Activated CD4-positive, alpha-beta memory T cell treated with anti-CD3 and anti-CD28 coated beads for 36 hours (primary cell): ENCODE results near the gene SLC39A11. TPM values are rescaled to one million over a fixed set of nuclear protein-coding genes. Genes with fewer than 3 reads are reported as not detected.

Source experiments
- CTCF ChIA-PET: fragments of 350-600 bp; sonication (Branson Sonifier 250); formaldehyde crosslinking; loops from one replicate; lab custom pipeline; 2021; ENCODE audit warnings: antibody characterized with exemption, inconsistent platforms; lab: Charles Lee
- POLR2A ChIA-PET: fragments of 350-600 bp; sonication (Branson Sonifier 250); formaldehyde crosslinking; loops from one replicate; lab custom pipeline; 2021; ENCODE audit warnings: antibody characterized with exemption; lab: Charles Lee
- DNase-seq: peaks from one replicate; pipeline ENCODE4 v3.0.0-alpha.2; 2020
- H3K27ac Mint-ChIP-seq: one replicate; pipeline ENCODE4 v1.8.0; 2021; ENCODE audit warnings: mixed read lengths
- H3K27me3 Mint-ChIP-seq: one replicate; pipeline ENCODE4 v1.8.0; 2021; ENCODE audit warnings: mixed read lengths
- H3K36me3 Mint-ChIP-seq: one replicate; pipeline ENCODE4 v1.8.0; 2021; ENCODE audit warnings: mixed read lengths
- H3K4me1 Mint-ChIP-seq: one replicate; pipeline ENCODE4 v1.8.0; 2021; ENCODE audit warnings: low read depth, mixed read lengths
- H3K4me3 Mint-ChIP-seq: one replicate; pipeline ENCODE4 v1.8.0; 2021; ENCODE audit warnings: mild to moderate bottlenecking, mixed read lengths
- H3K9me3 Mint-ChIP-seq: one replicate; pipeline ENCODE4 v1.8.0; 2021; ENCODE audit warnings: mixed read lengths
- intact Hi-C: fragments of 100-400 bp; cut with micrococcal nuclease; formaldehyde crosslinking; loops from one replicate; pipeline ENCODE4 v1.15.1; 2023
- total RNA-seq, 2 experiments: library from RNA; stranded (reverse); gene quantifications; one replicate each; pipeline ENCODE4 v1.2.3, GENCODE V29; 2021

Gene SLC39A11
- total RNA-seq, 2 experiments from 2014 or later = 14.9 to 15.2 TPM

GRCh38 chr17:73126716-73127473 lies 34.4 kb upstream of the SLC39A11 start:
- DNase-seq = no peak
- Mint-ChIP-seq H3K4me3 (no peak overlapping the region), H3K36me3 (no peaks in the 10 kb centered on the region), H3K4me1 (no peaks in the 10 kb centered on the region), H3K27ac (no peak overlapping the region), H3K9me3 (no peaks in the 10 kb centered on the region), H3K27me3 (peaks cover 3% of the 10 kb centered on the region)
- CTCF ChIA-PET = interaction anchor here (1.0 kb wide), 1 partner anchor 30 kb away, joined by 3 read pairs; no protein-coding TSS in a partner anchor
- POLR2A ChIA-PET = no interaction called here
- intact Hi-C loops = no loop called here

- intact Hi-C loops = no loop called here
- Mint-ChIP-seq H3K4me3 (no peak overlapping the region), H3K36me3 (no peaks in the 10 kb centered on the region), H3K27ac (no peak overlapping the region), H3K9me3 (no peaks in the 10 kb centered on the region), H3K4me1 (no peaks in the 10 kb centered on the region), H3K27me3 (peaks cover under 1% of the 10 kb centered on the region)
- ChIA-PET CTCF (no interaction called here), POLR2A (no interaction called here)
- DNase-seq = no peak
These were observed 31.3 kb upstream of the SLC39A11 start for GRCh38 chr17:73123606-73124320.

- Mint-ChIP-seq H3K27me3 (no peaks in the 10 kb centered on the region), H3K36me3 (no peaks in the 10 kb centered on the region), H3K4me1 (no peaks in the 10 kb centered on the region), H3K9me3 (no peaks in the 10 kb centered on the region), H3K4me3 (no peak overlapping the region), H3K27ac (no peak overlapping the region)
- POLR2A ChIA-PET = no interaction called here
- CTCF ChIA-PET = no interaction called here
- intact Hi-C loops = no loop called here
- DNase-seq = no peak
These were observed 30.6 kb upstream of the SLC39A11 start for GRCh38 chr17:73122953-73123605.

- Mint-ChIP-seq H3K4me3 (no peak overlapping the region), H3K36me3 (no peaks in the 10 kb centered on the region), H3K27ac (no peak overlapping the region), H3K9me3 (no peaks in the 10 kb centered on the region), H3K27me3 (no peaks in the 10 kb centered on the region), H3K4me1 (no peaks in the 10 kb centered on the region)
- POLR2A ChIA-PET = no interaction called here
- CTCF ChIA-PET = interaction anchor here (0.6 kb wide), 1 partner anchor 396 kb away, joined by 3 read pairs; no protein-coding TSS in a partner anchor
- intact Hi-C loops = no loop called here
- no peak for DNase-seq
These were observed 29.0 kb upstream of the SLC39A11 start for GRCh38 chr17:73121506-73121905.

- H3K36me3 Mint-ChIP-seq = no peaks in the 10 kb centered on the region
- H3K27ac Mint-ChIP-seq = no peak overlapping the region
- H3K4me3 Mint-ChIP-seq = no peak overlapping the region
- DNase-seq = no peak
- POLR2A ChIA-PET = no interaction called here
- CTCF ChIA-PET = no interaction called here
- intact Hi-C loops = no loop called here
- H3K4me1 Mint-ChIP-seq = no peaks in the 10 kb centered on the region
- peaks cover 2% of the 10 kb centered on the region for H3K9me3 Mint-ChIP-seq
- H3K27me3 Mint-ChIP-seq = no peaks in the 10 kb centered on the region
These were observed 27.1 kb upstream of the SLC39A11 start for GRCh38 chr17:73119631-73120030.

GRCh38 chr17:73118951-73119391 lies 26.5 kb upstream of the SLC39A11 start:
- ChIA-PET CTCF (no interaction called here), POLR2A (no interaction called here)
- no peaks in the 10 kb centered on the region for H3K36me3 Mint-ChIP-seq
- no peak overlapping the region for H3K4me3 Mint-ChIP-seq
- H3K9me3 Mint-ChIP-seq = peaks cover 2% of the 10 kb centered on the region
- intact Hi-C loops = no loop called here
- H3K27ac Mint-ChIP-seq = no peak overlapping the region
- DNase-seq = no peak
- H3K27me3 Mint-ChIP-seq = no peaks in the 10 kb centered on the region
- H3K4me1 Mint-ChIP-seq = no peaks in the 10 kb centered on the region

- H3K27ac Mint-ChIP-seq = no peak overlapping the region
- H3K36me3 Mint-ChIP-seq = no peaks in the 10 kb centered on the region
- H3K9me3 Mint-ChIP-seq = peaks cover 2% of the 10 kb centered on the region
- H3K4me3 Mint-ChIP-seq = no peak overlapping the region
- DNase-seq = no peak
- no peaks in the 10 kb centered on the region for H3K4me1 Mint-ChIP-seq
- ChIA-PET POLR2A (no interaction called here), CTCF (no interaction called here)
- no peaks in the 10 kb centered on the region for H3K27me3 Mint-ChIP-seq
- intact Hi-C loops = no loop called here
These were observed 25.7 kb upstream of the SLC39A11 start for GRCh38 chr17:73118139-73118538.

- Mint-ChIP-seq H3K36me3 (no peaks in the 10 kb centered on the region), H3K9me3 (peaks cover 2% of the 10 kb centered on the region), H3K27ac (no peak overlapping the region), H3K4me3 (no peak overlapping the region), H3K4me1 (no peaks in the 10 kb centered on the region), H3K27me3 (no peaks in the 10 kb centered on the region)
- POLR2A ChIA-PET = no interaction called here
- DNase-seq = no peak
- CTCF ChIA-PET = no interaction called here
- intact Hi-C loops = no loop called here
These were observed 19.8 kb upstream of the SLC39A11 start for GRCh38 chr17:73112246-73112645.

GRCh38 chr17:73111386-73111785 lies 18.9 kb upstream of the SLC39A11 start:
- H3K9me3 Mint-ChIP-seq = peaks cover 2% of the 10 kb centered on the region
- H3K4me1 Mint-ChIP-seq = no peaks in the 10 kb centered on the region

GRCh38 chr17:73107191-73107590 lies 14.7 kb upstream of the SLC39A11 start:
- no peaks in the 10 kb centered on the region for H3K9me3 Mint-ChIP-seq
- intact Hi-C loops = no loop called here
- no peak overlapping the region for H3K27ac Mint-ChIP-seq
- CTCF ChIA-PET = no interaction called here
- H3K36me3 Mint-ChIP-seq = no peaks in the 10 kb centered on the region
- no peak overlapping the region for H3K4me3 Mint-ChIP-seq
- no peaks in the 10 kb centered on the region for H3K27me3 Mint-ChIP-seq
- POLR2A ChIA-PET = no interaction called here
- no peaks in the 10 kb centered on the region for H3K4me1 Mint-ChIP-seq
- no peak for DNase-seq

More at GRCh38 chr17:73111386-73111785, 18.9 kb upstream of the SLC39A11 start:
- H3K27ac Mint-ChIP-seq = no peak overlapping the region
- no peaks in the 10 kb centered on the region for H3K27me3 Mint-ChIP-seq
- no peaks in the 10 kb centered on the region for H3K36me3 Mint-ChIP-seq
- POLR2A ChIA-PET = no interaction called here
- DNase-seq = no peak
- CTCF ChIA-PET = no interaction called here
- no peak overlapping the region for H3K4me3 Mint-ChIP-seq
- intact Hi-C loops = no loop called here

- intact Hi-C loops = no loop called here
- POLR2A ChIA-PET = no interaction called here
- no peaks in the 10 kb centered on the region for H3K9me3 Mint-ChIP-seq
- CTCF ChIA-PET = no interaction called here
- peaks cover under 1% of the 10 kb centered on the region for H3K27me3 Mint-ChIP-seq
- no peaks in the 10 kb centered on the region for H3K4me1 Mint-ChIP-seq
- no peak for DNase-seq
- no peaks in the 10 kb centered on the region for H3K36me3 Mint-ChIP-seq
- H3K4me3 Mint-ChIP-seq = no peak overlapping the region
- H3K27ac Mint-ChIP-seq = no peak overlapping the region
These were observed 12.9 kb upstream of the SLC39A11 start for GRCh38 chr17:73105431-73105830.

- Mint-ChIP-seq H3K27me3 (peaks cover 2% of the 10 kb centered on the region), H3K9me3 (no peaks in the 10 kb centered on the region), H3K4me3 (no peak overlapping the region), H3K4me1 (no peaks in the 10 kb centered on the region), H3K36me3 (no peaks in the 10 kb centered on the region), H3K27ac (no peak overlapping the region)
- ChIA-PET POLR2A (no interaction called here), CTCF (no interaction called here)
- intact Hi-C loops = no loop called here
- DNase-seq = no peak
These were observed 12.0 kb upstream of the SLC39A11 start for GRCh38 chr17:73104450-73104849.
